GM23338 (cell line): Measurements from ENCODE around the gene FTO. TPM values are rescaled to one million over a fixed set of nuclear protein-coding genes. Genes with fewer than 3 reads are reported as not detected.

Source experiments
- ATAC-seq: fragments of 200-7000 bp; cut with Tn5 transposase; 3 replicates; pipeline ENCODE4 v1.9.1; 2020
- DNase-seq: peaks from one replicate; pipeline ENCODE4 v3.0.0-alpha.2; 2015; ENCODE audit warnings: low spot score
- H2AFZ ChIP-seq: fragments of 200-600 bp; sonication (generic); 2 replicates; pipeline ENCODE4 v1.8.0; 2016; ENCODE audit warnings: antibody characterized with exemption, mild to moderate bottlenecking, moderate library complexity
- H3F3A ChIP-seq: fragments of 200-600 bp; sonication (generic); replicated peaks from 2 replicates; pipeline ENCODE4 v1.8.0; 2017; ENCODE audit warnings: antibody characterized with exemption, mixed run types, low read depth
- H3K27ac ChIP-seq: fragments of 200-600 bp; sonication (generic); 2 replicates; pipeline ENCODE4 v1.6.1; 2016; ENCODE audit warnings: low read depth
- H3K27me3 ChIP-seq: fragments of 200-600 bp; sonication (generic); 2 replicates; pipeline ENCODE4 v1.8.0; 2016; ENCODE audit warnings: mild to moderate bottlenecking, mixed run types, moderate library complexity; ENCODE audit not compliant: insufficient read depth
- H3K36me3 ChIP-seq: fragments of 200-600 bp; sonication (generic); 2 replicates; pipeline ENCODE4 v1.8.0; 2016; ENCODE audit warnings: mild to moderate bottlenecking; ENCODE audit not compliant: insufficient read depth
- H3K4me1 ChIP-seq: fragments of 200-600 bp; sonication (generic); 2 replicates; pipeline ENCODE4 v1.8.0; 2016; ENCODE audit warnings: mild to moderate bottlenecking, moderate library complexity; ENCODE audit not compliant: insufficient read depth
- H3K4me2 ChIP-seq: fragments of 200-600 bp; sonication (generic); 2 replicates; pipeline ENCODE4 v1.7.1; 2017; ENCODE audit warnings: mixed run types
- H3K4me3 ChIP-seq: fragments of 200-600 bp; sonication (generic); 2 replicates; pipeline ENCODE4 v1.6.1; 2016; ENCODE audit warnings: mixed run types
- H3K79me2 ChIP-seq: fragments of 200-600 bp; sonication (generic); replicated peaks from 2 replicates; pipeline ENCODE4 v1.8.0; 2017; ENCODE audit warnings: mild to moderate bottlenecking; ENCODE audit not compliant: insufficient read depth
- H3K9me2 ChIP-seq: fragments of 200-600 bp; sonication (generic); 2 replicates; pipeline ENCODE4 v1.8.0; 2017; ENCODE audit not compliant: insufficient read depth
- H4K20me1 ChIP-seq: fragments of 200-600 bp; sonication (generic); replicated peaks from 2 replicates; pipeline ENCODE4 v1.8.0; 2017; ENCODE audit warnings: mild to moderate bottlenecking; ENCODE audit not compliant: insufficient read depth
- H3K27ac Mint-ChIP-seq: 2 replicates; pipeline ENCODE4 v1.8.0; 2020; ENCODE audit warnings: inconsistent platforms, mild to moderate bottlenecking, moderate library complexity, mixed read lengths
- H3K27me3 Mint-ChIP-seq: 3 replicates; pipeline ENCODE4 v1.8.0; 2022; ENCODE audit warnings: low read depth, mild to moderate bottlenecking, moderate library complexity, mixed read lengths, inconsistent platforms; ENCODE audit not compliant: insufficient read depth, poor library complexity
- H3K36me3 Mint-ChIP-seq: 3 replicates; pipeline ENCODE4 v1.8.0; 2021; ENCODE audit warnings: low read depth, mild to moderate bottlenecking, inconsistent platforms, moderate library complexity, mixed read lengths
- H3K4me1 Mint-ChIP-seq: 3 replicates; pipeline ENCODE4 v1.8.0; 2020; ENCODE audit warnings: mild to moderate bottlenecking, inconsistent platforms, mixed read lengths
- H3K4me3 Mint-ChIP-seq: 3 replicates; pipeline ENCODE4 v1.8.0; 2021; ENCODE audit warnings: moderate library complexity, mild to moderate bottlenecking, inconsistent platforms, mixed read lengths
- H3K9me3 Mint-ChIP-seq: 3 replicates; pipeline ENCODE4 v1.8.0; 2020; ENCODE audit warnings: moderate library complexity, mild to moderate bottlenecking, inconsistent platforms, mixed read lengths
- CREB1 ChIP-seq: fragments of 250-450 bp; sonication (Bioruptor Pico); IDR thresholded peaks from 2 replicates; pipeline ENCODE4 v1.5.0; 2020; ENCODE audit warnings: low read depth, mild to moderate bottlenecking, moderate library complexity
- CTCF ChIP-seq, 2 experiments: fragments of 200-600 bp in 1 of 2; sonication (generic) in 1 of 2; conservative IDR thresholded peaks; 2 replicates each; pipeline versions ENCODE4 v1.5.1 to v1.6.1; 2016 to 2017; ENCODE audit warnings: antibody characterized with exemption in 2 of 2, low read depth in 2 of 2, mild to moderate bottlenecking in 2 of 2, moderate library complexity in 1 of 2
- ETS1 ChIP-seq: IDR thresholded peaks from 2 replicates; pipeline ENCODE4 v1.6.1; 2016; ENCODE audit warnings: antibody characterized with exemption
- EZH2 ChIP-seq: fragments of 200-600 bp; sonication (generic); IDR thresholded peaks from one replicate; pipeline ENCODE4 v1.8.0; 2017; ENCODE audit warnings: antibody characterized with exemption, mild to moderate bottlenecking, low read depth; ENCODE audit not compliant: unreplicated experiment
- EZH2phosphoT487 ChIP-seq: fragments of 200-600 bp; sonication (generic); IDR thresholded peaks from one replicate; pipeline ENCODE4 v1.8.1; 2018; ENCODE audit warnings: antibody characterized with exemption; ENCODE audit not compliant: unreplicated experiment
- JUNB ChIP-seq: IDR thresholded peaks from one replicate; pipeline ENCODE4 v1.6.1; 2016; ENCODE audit warnings: antibody characterized with exemption; ENCODE audit not compliant: unreplicated experiment
- POLR2AphosphoS5 ChIP-seq: IDR thresholded peaks from 2 replicates; pipeline ENCODE4 v1.6.1; 2016; ENCODE audit warnings: antibody characterized with exemption, low read depth
- REST ChIP-seq: IDR thresholded peaks from one replicate; pipeline ENCODE4 v1.6.1; 2018; ENCODE audit warnings: antibody characterized with exemption; ENCODE audit not compliant: unreplicated experiment
- STAT1 ChIP-seq: IDR thresholded peaks from one replicate; pipeline ENCODE4 v1.6.1; 2016; ENCODE audit warnings: antibody characterized with exemption; ENCODE audit not compliant: unreplicated experiment
- ZNF114 ChIP-seq: fragments of 250-450 bp; sonication (Bioruptor Pico); IDR thresholded peaks from 2 replicates; pipeline ENCODE4 v1.5.0; 2020; ENCODE audit warnings: mild to moderate bottlenecking, moderate library complexity
- ZNF331 ChIP-seq: fragments of 250-450 bp; sonication (Bioruptor Pico); IDR thresholded peaks from 2 replicates; pipeline ENCODE4 v1.5.0; 2020; ENCODE audit warnings: low read depth, mild to moderate bottlenecking, moderate library complexity
- polyA plus RNA-seq: library from polyadenylated mRNA; unstranded; fragments of >200 nt; fragmentation: Nextera tagmentation; extraction: Ambion mirVana; gene quantifications from 2 replicates; pipeline ENCODE4 v1.2.1, GENCODE V29; 2016
- total RNA-seq: library from RNA; depleted of rRNA; stranded (reverse); fragments of >200 nt; shearing (Covaris generic); gene quantifications from 2 replicates; pipeline ENCODE4 v1.2.3, GENCODE V29; 2014

The FTO gene
- total and polyA plus RNA-seq, 2 experiments from 2014 or later: 17.7 to 69.6 TPM

- H3K36me3 Mint-ChIP-seq: peaks cover 7% of the 10 kb centered on the region
- Histone ChIP-seq H3K27ac (no peak overlapping the region), H3K4me2 (no peak overlapping the region), H3K4me3 (no peak overlapping the region), H3K9me2 (0 out of 2 replicates have a peak, but pooled peaks cover 17% of the 10 kb centered on the region), H3F3A (no peaks in the 10 kb centered on the region), H4K20me1 (no peaks in the 10 kb centered on the region), H3K36me3 (0 out of 2 replicates have a peak, but pooled peaks cover 5% of the 10 kb centered on the region), H3K79me2 (no peaks in the 10 kb centered on the region), H2AFZ (no peak overlapping the region), H3K4me1 (no peaks in the 10 kb centered on the region), H3K27me3 (no peaks in the 10 kb centered on the region)
- peaks cover 6% of the 10 kb centered on the region for H3K4me1 Mint-ChIP-seq
- no peak for DNase-seq
- no peak overlapping the region for H3K4me3 Mint-ChIP-seq
- H3K27me3 Mint-ChIP-seq: no peaks in the 10 kb centered on the region
- ATAC-seq: no peak
- H3K27ac Mint-ChIP-seq: no peak overlapping the region
- peaks cover 11% of the 10 kb centered on the region for H3K9me3 Mint-ChIP-seq
- TF ChIP-seq ZNF114 (CRISPR knock-in tag): no peak
Measured at GRCh38 chr16:54034684-54035083, 330.7 kb downstream of the FTO start.

DNA sequence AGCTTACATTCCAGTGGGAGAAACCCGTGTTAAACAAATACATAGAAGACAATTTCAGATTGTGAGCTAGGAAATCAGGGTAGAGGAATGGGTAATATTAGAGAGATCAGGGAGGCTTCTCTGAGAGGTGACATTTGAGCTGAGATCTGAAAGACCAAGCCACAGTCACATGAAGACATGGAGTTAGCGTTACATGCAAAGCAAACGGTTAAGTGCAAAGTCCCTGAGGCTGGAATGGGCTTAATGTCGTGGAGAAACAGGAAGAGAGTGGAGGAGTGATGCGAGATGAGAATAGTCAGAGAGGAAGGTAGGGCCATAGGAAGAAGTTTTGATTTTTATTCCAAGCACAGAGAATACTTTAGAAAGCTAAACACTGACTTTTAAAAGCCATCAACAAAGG is 336.5 kb downstream of the FTO start:
- H4K20me1 ChIP-seq: no peaks in the 10 kb centered on the region
- H3K9me2 ChIP-seq: 0 out of 2 replicates have a peak, but pooled peaks cover 12% of the 10 kb centered on the region
- no peak overlapping the region for H3K27ac Mint-ChIP-seq
- H3K27me3 ChIP-seq: no peaks in the 10 kb centered on the region
- H3K27me3 Mint-ChIP-seq: peaks cover 8% of the 10 kb centered on the region
- no peak overlapping the region for H3K27ac ChIP-seq
- H3K9me3 Mint-ChIP-seq: peaks cover 12% of the 10 kb centered on the region
- no peaks in the 10 kb centered on the region for H3K79me2 ChIP-seq
- peaks cover 17% of the 10 kb centered on the region for H3K36me3 Mint-ChIP-seq
- DNase-seq (no peak), ATAC-seq (no peak)
- H2AFZ ChIP-seq: no peak overlapping the region
- no peaks in the 10 kb centered on the region for H3K36me3 ChIP-seq
- H3K4me1 Mint-ChIP-seq: peaks cover 13% of the 10 kb centered on the region
- no peak overlapping the region for H3K4me2 ChIP-seq
- H3K4me1 ChIP-seq: no peaks in the 10 kb centered on the region
- H3F3A ChIP-seq: no peaks in the 10 kb centered on the region
- H3K4me3 ChIP-seq: no peak overlapping the region
- no peak overlapping the region for H3K4me3 Mint-ChIP-seq
- no peak for TF ChIP-seq ZNF114 (CRISPR knock-in tag)
- TF ChIP-seq REST: no peak
- no peak for TF ChIP-seq STAT1
- TF ChIP-seq JUNB: no peak
- no peak for TF ChIP-seq EZH2
- TF ChIP-seq ZNF331 (CRISPR knock-in tag): no peak
- no peak for TF ChIP-seq CTCF (conservative IDR thresholded peaks at IDR 0.05; ENCODE audit: low read depth in 2 of 2)
- no peak for TF ChIP-seq POLR2AphosphoS5
- TF ChIP-seq ETS1: no peak
- TF ChIP-seq EZH2phosphoT487: no peak
- TF ChIP-seq CREB1 (CRISPR knock-in tag): no peak
